OCI-LY7 (cell line): ENCODE measurements around the gene DIAPH3.
"Not testable (repeated sequence)": the region's sequence is repeated elsewhere in the genome, so short reads cannot be mapped to it uniquely, and the experiment has no call there.

Source experiments
- EZH2phosphoT487 ChIP-seq: fragments of 200-600 bp; sonication (generic); IDR thresholded peaks from 2 replicates; pipeline ENCODE4 v1.6.1; 2018; ENCODE audit warnings: low read depth, borderline replicate concordance, mild to moderate bottlenecking, mixed run types, antibody characterized with exemption, low read length, moderate library complexity, mixed read lengths
- TF ChIP-seq, protein P1 (sequence below): fragments of 200-600 bp; sonication (generic); conservative IDR thresholded peaks from 2 replicates; pipeline ENCODE4 v1.5.1; 2014; ENCODE audit warnings: mild to moderate bottlenecking, antibody characterized with exemption, low read length, moderate library complexity, mixed read lengths

- TF ChIP-seq, protein P1, sequence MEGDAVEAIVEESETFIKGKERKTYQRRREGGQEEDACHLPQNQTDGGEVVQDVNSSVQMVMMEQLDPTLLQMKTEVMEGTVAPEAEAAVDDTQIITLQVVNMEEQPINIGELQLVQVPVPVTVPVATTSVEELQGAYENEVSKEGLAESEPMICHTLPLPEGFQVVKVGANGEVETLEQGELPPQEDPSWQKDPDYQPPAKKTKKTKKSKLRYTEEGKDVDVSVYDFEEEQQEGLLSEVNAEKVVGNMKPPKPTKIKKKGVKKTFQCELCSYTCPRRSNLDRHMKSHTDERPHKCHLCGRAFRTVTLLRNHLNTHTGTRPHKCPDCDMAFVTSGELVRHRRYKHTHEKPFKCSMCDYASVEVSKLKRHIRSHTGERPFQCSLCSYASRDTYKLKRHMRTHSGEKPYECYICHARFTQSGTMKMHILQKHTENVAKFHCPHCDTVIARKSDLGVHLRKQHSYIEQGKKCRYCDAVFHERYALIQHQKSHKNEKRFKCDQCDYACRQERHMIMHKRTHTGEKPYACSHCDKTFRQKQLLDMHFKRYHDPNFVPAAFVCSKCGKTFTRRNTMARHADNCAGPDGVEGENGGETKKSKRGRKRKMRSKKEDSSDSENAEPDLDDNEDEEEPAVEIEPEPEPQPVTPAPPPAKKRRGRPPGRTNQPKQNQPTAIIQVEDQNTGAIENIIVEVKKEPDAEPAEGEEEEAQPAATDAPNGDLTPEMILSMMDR, result not testable (repeated sequence)
- not testable (repeated sequence) for TF ChIP-seq EZH2phosphoT487
Observed at GRCh38 chr13:60048353-60048752, 115.4 kb downstream of the DIAPH3 start.
